HCT116 (cell line): Measurements from ENCODE around the gene CYBA. TPM values are rescaled to one million over a fixed set of nuclear protein-coding genes. Genes with fewer than 3 reads are reported as not detected.
A peak's percentile ranks its signal among the peaks of the same experiment; 100 is the strongest.

Experiments used
- ATAC-seq: fragments of 200-7000 bp; cut with Tn5 transposase; 2 replicates; pipeline ENCODE4 v1.9.1; 2020; ENCODE audit warnings: mild to moderate bottlenecking, moderate library complexity
- BruUV-seq: library from RNA; stranded (reverse); fragments of 400-500 nt; replicated peaks from 2 replicates; lab custom pipeline; 2021; lab: Mats Ljungman, UMichigan
- CTCF ChIA-PET: fragments of 300-600 bp; sonication (Branson Sonifier 250); formaldehyde crosslinking; loops from one replicate; lab custom pipeline; 2021; ENCODE audit warnings: antibody characterized with exemption; lab: Charles Lee
- POLR2A ChIA-PET: fragments of 300-600, 350-600 bp; sonication (Branson Sonifier 250); formaldehyde crosslinking; loops from one replicate; lab custom pipeline; 2021; ENCODE audit warnings: antibody characterized with exemption; lab: Charles Lee
- RAD21 ChIA-PET, 2 experiments: fragments of 300-600 bp; sonication (Branson Sonifier 250); formaldehyde crosslinking; loops; one replicate each; lab custom pipeline; 2023; ENCODE audit warnings: low total read pairs in 2 of 2; ENCODE audit not compliant: uncharacterized antibody in 2 of 2, unreplicated experiment in 2 of 2, low non-redundant PET in 1 of 2; lab: Charles Lee
- DNase-seq: peaks from one replicate; pipeline ENCODE4 v3.0.0-alpha.2; 2010; ENCODE audit warnings: low read depth, low spot score
- H2AFZ ChIP-seq: fragments of 200-600 bp; shearing (Covaris generic), sonication (generic); 2 replicates; pipeline ENCODE4 v1.6.1; 2017; ENCODE audit warnings: low read depth, mixed run types, mixed read lengths, antibody characterized with exemption, low read length; ENCODE audit not compliant: poor library complexity, severe bottlenecking
- H3K27ac ChIP-seq: 2 replicates; pipeline ENCODE4 v1.5.1; 2012; ENCODE audit warnings: low read depth, low read length
- H3K27me3 ChIP-seq: fragments of 200-600 bp; sonication (generic); 2 replicates; pipeline ENCODE4 v1.6.1; 2016; ENCODE audit warnings: mixed run types, low read length, mixed read lengths; ENCODE audit not compliant: insufficient read depth
- H3K36me3 ChIP-seq, 2 experiments: fragments of 200-500 bp in 1 of 2; fragments of 200-600 bp in 1 of 2; sonication (Bioruptor generic) in 1 of 2; sonication (generic) in 1 of 2; 2 replicates each; pipeline versions ENCODE4 v1.5.1 to v1.6.1; 2014 to 2016; ENCODE audit warnings: low read length in 2 of 2, inconsistent platforms in 1 of 2, mixed read lengths in 1 of 2, mixed run types in 1 of 2; ENCODE audit not compliant: insufficient read depth in 2 of 2, control insufficient read depth in 1 of 2
- H3K4me1 ChIP-seq, 2 experiments: fragments of 200-600 bp in 1 of 2; sonication (generic) in 1 of 2; 2 replicates each; pipeline versions ENCODE4 v1.5.1 to v1.6.1; 2012 to 2017; ENCODE audit warnings: low read length in 2 of 2, inconsistent platforms in 1 of 2, mild to moderate bottlenecking in 1 of 2, mixed read lengths in 1 of 2, mixed run types in 1 of 2, moderate library complexity in 1 of 2; ENCODE audit not compliant: insufficient read depth in 2 of 2, control insufficient read depth in 1 of 2
- H3K4me2 ChIP-seq: fragments of 200-600 bp; sonication (generic); 2 replicates; pipeline ENCODE4 v1.6.1; 2017; ENCODE audit warnings: mixed run types, low read length, mixed read lengths
- H3K4me3 ChIP-seq, 2 experiments: fragments of 200-600 bp in 1 of 2; sonication (generic) in 1 of 2; replicated peaks in 1 of 2; 2 replicates each; pipeline ENCODE4 v1.5.1; 2011 to 2016; ENCODE audit warnings: low read length in 2 of 2, control low read depth in 1 of 2, low read depth in 1 of 2, mild to moderate bottlenecking in 1 of 2, mixed read lengths in 1 of 2, mixed run types in 1 of 2
- H3K79me2 ChIP-seq: fragments of 200-600 bp; sonication (generic); 2 replicates; pipeline ENCODE4 v1.6.1; 2017; ENCODE audit warnings: mild to moderate bottlenecking, mixed run types, low read length, moderate library complexity, mixed read lengths; ENCODE audit not compliant: insufficient read depth
- H3K9ac ChIP-seq: fragments of 200-600 bp; sonication (generic); 2 replicates; pipeline ENCODE4 v1.6.1; 2016; ENCODE audit warnings: low read length, mixed read lengths
- H3K9me2 ChIP-seq: fragments of 200-600 bp; sonication (generic), shearing (Covaris generic); 2 replicates; pipeline ENCODE4 v1.6.1; 2017; ENCODE audit warnings: mixed run types, mild to moderate bottlenecking, moderate library complexity; ENCODE audit not compliant: insufficient read depth
- H3K9me3 ChIP-seq, 2 experiments: fragments of 200-500 bp in 1 of 2; fragments of 200-600 bp in 1 of 2; sonication (Bioruptor generic) in 1 of 2; sonication (generic) in 1 of 2; 2 replicates each; pipeline ENCODE4 v1.6.1; 2014 to 2017; ENCODE audit warnings: low read length in 2 of 2, mixed read lengths in 2 of 2, inconsistent platforms in 1 of 2, low read depth in 1 of 2, mild to moderate bottlenecking in 1 of 2, mixed run types in 1 of 2, moderate library complexity in 1 of 2; ENCODE audit not compliant: control insufficient read depth in 1 of 2, insufficient read depth in 1 of 2
- H4K20me1 ChIP-seq: fragments of 200-600 bp; sonication (generic), shearing (Covaris generic); 2 replicates; pipeline ENCODE4 v1.6.1; 2017; ENCODE audit warnings: mixed run types, mild to moderate bottlenecking, moderate library complexity; ENCODE audit not compliant: insufficient read depth
- EGR1 ChIP-seq: IDR thresholded peaks from 2 replicates; pipeline ENCODE4 v1.6.1; 2012; ENCODE audit warnings: low read depth
- POLR2A ChIP-seq: IDR thresholded peaks from 2 replicates; pipeline ENCODE4 v1.7.0; 2011; ENCODE audit warnings: borderline replicate concordance; ENCODE audit not compliant: insufficient read depth, insufficient read length; ENCODE audit errors: extremely low read depth
- RAD21 ChIP-seq: IDR thresholded peaks from 2 replicates; pipeline ENCODE4 v1.6.1; 2012; ENCODE audit warnings: low read depth, mild to moderate bottlenecking
- TCF7L2 ChIP-seq: IDR thresholded peaks from 2 replicates; pipeline ENCODE4 v1.7.0; 2011; ENCODE audit warnings: borderline replicate concordance, inconsistent platforms; ENCODE audit not compliant: insufficient read depth, insufficient read length; ENCODE audit errors: extremely low read depth
- YY1 ChIP-seq: IDR thresholded peaks from 2 replicates; pipeline ENCODE4 v1.6.1; 2011; ENCODE audit warnings: low read length, low read depth, moderate library complexity, mild to moderate bottlenecking; ENCODE audit not compliant: insufficient replicate concordance; ENCODE audit errors: extremely low read depth
- intact Hi-C: fragments of 100-400 bp; cut with micrococcal nuclease; formaldehyde crosslinking; loops from 2 replicates; pipeline ENCODE4 v1.10.0; 2022
- total RNA-seq: library from RNA; stranded (reverse); gene quantifications from one replicate; pipeline ENCODE4 v1.2.1, GENCODE V29; 2021; ENCODE audit not compliant: unreplicated experiment
- TF ChIP-seq, protein P1 (sequence below): IDR thresholded peaks from 2 replicates; pipeline ENCODE4 v1.6.1; 2012

CYBA gene
- total RNA-seq, 1 experiment from 2014 or later: 321 TPM

DNA sequence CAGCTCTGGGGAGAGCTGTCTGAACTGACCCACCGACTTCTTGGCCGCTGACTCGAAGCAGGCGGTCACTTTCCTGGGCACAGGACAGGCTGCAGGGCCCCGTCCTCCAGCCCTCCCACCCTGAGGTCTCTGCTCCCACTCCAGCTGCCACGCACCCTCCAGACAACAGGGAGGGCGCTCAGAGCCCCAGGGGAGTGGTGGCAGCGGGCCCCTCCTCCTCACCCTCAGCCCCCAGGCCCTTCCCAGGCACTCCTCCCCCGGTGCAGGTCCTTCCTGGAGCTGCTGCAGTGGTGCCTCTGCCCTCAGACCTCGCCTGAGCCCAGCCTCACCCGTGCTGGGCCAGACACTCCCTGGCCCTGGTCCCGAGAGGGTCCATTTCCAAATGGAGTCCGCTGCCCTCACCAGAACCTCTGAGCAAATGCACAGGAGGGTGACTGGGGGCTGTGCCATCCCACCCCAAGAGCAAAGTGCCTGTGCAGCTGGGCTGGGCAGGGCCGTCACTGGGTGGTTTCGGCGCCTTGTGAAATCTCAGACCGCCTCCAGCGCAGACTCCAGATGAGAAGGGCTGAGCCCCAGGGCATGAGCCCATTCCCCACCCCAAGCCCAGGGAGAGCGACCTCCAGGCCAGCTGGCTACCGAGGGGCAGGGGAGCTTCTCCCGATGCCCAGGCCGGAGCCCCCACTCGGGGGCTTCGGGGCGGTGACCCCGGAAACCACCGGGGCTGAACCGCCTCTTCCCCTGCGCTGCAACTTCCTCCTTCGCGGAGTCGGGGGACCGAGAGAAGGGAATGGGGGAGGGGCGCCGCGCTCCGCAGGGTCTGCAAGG lies 717 bp downstream of the CYBA start:
- H3K27me3 ChIP-seq: no peaks in the 10 kb centered on the region
- no peak overlapping the region for H2AFZ ChIP-seq
- ChIA-PET RAD21 (no interaction called here), CTCF (no interaction called here), POLR2A (no interaction called here)
- no peaks in the 10 kb centered on the region for H4K20me1 ChIP-seq
- BruUV-seq: TSS peak; percentile 65
- H3K4me3 ChIP-seq: peak overlapping the region; percentile 92 to 99
- peak overlapping the region; percentile 98 for H3K9ac ChIP-seq
- H3K9me3 ChIP-seq: no peaks in the 10 kb centered on the region
- intact Hi-C loops: loop anchor here (5.0 kb wide), 1 partner anchor 198 kb away; the partner anchor contains the start of gene ZFPM1
- DNase-seq (no peak), ATAC-seq (peak; percentile 23)
- H3K27ac ChIP-seq: peak overlapping the region; percentile 86
- no peaks in the 10 kb centered on the region for H3K9me2 ChIP-seq
- peak overlapping the region; percentile 95 for H3K4me2 ChIP-seq
- H3K79me2 ChIP-seq: peaks cover 36% of the 10 kb centered on the region
- TF ChIP-seq TCF7L2: peak; percentile 24
- TF ChIP-seq, protein P1, sequence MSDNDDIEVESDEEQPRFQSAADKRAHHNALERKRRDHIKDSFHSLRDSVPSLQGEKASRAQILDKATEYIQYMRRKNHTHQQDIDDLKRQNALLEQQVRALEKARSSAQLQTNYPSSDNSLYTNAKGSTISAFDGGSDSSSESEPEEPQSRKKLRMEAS: no peak
- TF ChIP-seq YY1: no peak
- no peak for TF ChIP-seq EGR1
- TF ChIP-seq, all 23 proteins: peak for 1
- Histone ChIP-seq H3K36me3 (peaks cover 5 to 10% of the 10 kb centered on the region in 2 experiments; a peak in 1 of 4 replicates), H3K4me1 (peaks cover 16 to 26% of the 10 kb centered on the region in 2 experiments)

DNA sequence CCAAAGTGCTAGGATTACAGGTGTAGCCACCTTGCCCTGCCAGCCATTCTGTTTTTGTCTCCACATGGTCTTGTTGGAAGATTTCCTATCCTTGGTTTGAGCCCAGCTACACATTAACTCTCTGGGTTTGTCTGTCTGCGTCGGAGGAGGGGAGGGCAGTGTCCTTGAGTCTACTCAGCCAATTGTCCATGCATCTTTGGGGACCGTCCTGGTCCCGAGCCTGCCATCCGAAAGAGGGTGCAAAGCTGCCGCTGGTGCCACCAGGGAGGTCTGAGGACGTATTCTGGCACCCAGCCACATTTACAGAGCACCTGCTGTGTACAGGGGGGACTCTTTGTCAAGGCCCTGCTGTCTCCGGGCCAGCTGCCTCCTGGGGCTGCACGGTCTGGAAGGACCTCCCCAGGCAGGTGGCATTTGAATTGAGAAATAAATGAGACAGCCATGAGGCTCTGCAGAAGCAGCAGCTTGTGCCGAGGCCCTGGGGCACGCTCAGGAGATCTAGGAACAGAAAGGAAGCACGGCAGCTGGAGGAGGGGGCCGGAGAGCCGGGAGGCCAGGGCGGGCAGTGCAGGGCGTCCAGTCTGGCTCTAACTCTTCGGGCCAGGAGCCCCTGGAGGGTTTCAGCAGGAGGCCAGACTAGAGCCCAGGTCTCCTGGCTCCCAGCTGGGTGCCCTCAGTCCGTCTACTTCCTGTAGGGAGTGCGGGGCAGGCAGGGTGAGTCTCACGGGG lies 1.5 kb downstream of the CYBA start:
- BruUV-seq: no TSS peak
- Histone ChIP-seq H3K4me1 (peaks cover 16 to 26% of the 10 kb centered on the region in 2 experiments), H3K36me3 (peaks cover 5 to 10% of the 10 kb centered on the region in 2 experiments; a peak in 1 of 4 replicates), H3K9me3 (no peaks in the 10 kb centered on the region), H3K27me3 (no peaks in the 10 kb centered on the region), H3K9me2 (no peaks in the 10 kb centered on the region), H3K27ac (peak overlapping the region; percentile 86; the same call in 1 of the 2 replicates), H4K20me1 (no peaks in the 10 kb centered on the region), H3K4me2 (peak overlapping the region; percentile 95), H2AFZ (no peak overlapping the region), H3K4me3 (peak overlapping the region; percentile 92 to 99)
- DNase-seq: no peak
- ChIA-PET POLR2A (no interaction called here), CTCF (no interaction called here)
- ATAC-seq: no peak
- TF ChIP-seq EGR1: no peak
- TF ChIP-seq POLR2A: no peak
- no peak for TF ChIP-seq RAD21
- TF ChIP-seq, all 23 proteins: peak for 0
- Histone ChIP-seq H3K79me2 (peaks cover 36% of the 10 kb centered on the region), H3K9ac (peak overlapping the region; percentile 98)
- RAD21 ChIA-PET: no interaction called here
- intact Hi-C loops: no loop called here
